A172 (cell line): ENCODE results near the gene RNF166. TPM values are rescaled to one million over a fixed set of nuclear protein-coding genes. Genes with fewer than 3 reads are reported as not detected.
"Not testable (repeated sequence)": the region's sequence is repeated elsewhere in the genome, so short reads cannot be mapped to it uniquely, and the experiment has no call there.

Experiments
- DNase-seq: peaks from one replicate; pipeline ENCODE4 v3.0.0-alpha.2; 2015; ENCODE audit warnings: low spot score
- total RNA-seq: library from RNA; depleted of rRNA; stranded (reverse); fragments of >200 nt; shearing (Covaris generic); gene quantifications from 2 replicates; pipeline ENCODE4 v1.2.3, GENCODE V29; 2014

The RNF166 gene
- total RNA-seq, 1 experiment from 2014 or later = 51.2 TPM

- no peak for DNase-seq
Observed at GRCh38 chr16:88673716-88674379, 32.4 kb downstream of the RNF166 start.

DNA sequence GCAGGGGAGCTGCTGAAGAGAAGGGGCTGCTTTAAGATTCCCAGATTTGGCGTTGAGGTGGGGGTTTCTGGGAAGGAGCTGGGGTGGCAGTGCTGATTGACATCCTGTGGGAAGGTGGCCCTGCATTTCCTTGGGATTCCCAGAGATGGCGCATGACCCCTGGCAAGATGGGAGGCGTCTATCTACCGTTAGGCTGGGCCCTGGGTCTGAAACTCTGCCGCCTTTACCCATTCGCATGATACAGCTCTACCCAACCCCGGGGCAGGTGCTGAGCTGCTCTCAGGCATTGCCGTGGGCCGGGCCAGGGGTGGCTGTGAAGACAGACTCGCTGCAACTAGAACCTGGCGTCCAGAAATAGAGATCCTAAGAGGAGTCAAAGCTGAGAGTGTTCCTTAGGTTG, 33.4 kb downstream of the RNF166 start:
- no peak for DNase-seq

DNA sequence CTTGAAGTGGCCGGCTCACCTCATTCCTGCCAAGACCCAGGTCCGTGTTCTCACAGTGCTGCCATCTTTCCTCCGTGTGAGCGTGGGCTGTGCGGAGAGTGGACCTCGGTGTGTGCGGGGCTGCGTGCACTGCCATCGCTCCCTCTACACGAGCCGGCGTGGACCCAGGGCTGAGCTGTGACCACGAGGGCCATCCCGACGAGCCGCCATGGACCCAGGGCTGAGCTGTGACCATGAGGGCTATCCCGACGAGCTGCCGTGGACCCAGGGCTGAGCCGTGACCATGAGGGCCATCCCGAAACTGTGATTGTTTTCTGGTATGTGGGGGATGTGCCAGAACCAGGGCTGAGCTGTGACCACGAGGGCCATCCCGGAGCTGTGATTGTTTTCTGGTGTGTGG, 34.4 kb downstream of the RNF166 start:
- DNase-seq = no peak

DNA sequence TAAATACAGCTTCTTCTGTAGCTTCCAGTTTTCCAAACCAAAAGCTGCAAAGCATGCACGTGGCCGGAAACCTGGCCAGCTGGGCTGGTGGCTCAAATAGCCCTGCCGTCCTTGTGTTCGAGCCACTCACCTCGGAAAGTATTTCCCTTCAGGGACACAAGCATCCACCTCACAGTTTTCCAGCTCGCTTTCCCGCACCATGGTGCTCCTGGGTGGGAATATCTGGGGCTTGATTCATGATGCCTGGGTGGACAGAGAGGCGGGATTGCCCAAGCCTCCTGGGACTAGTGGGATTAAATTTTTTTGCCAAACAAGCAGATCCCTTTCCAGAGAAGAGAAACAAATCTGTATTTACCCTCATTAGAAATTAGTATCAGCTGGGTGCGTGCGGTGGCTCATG, 36.2 kb downstream of the RNF166 start:
- DNase-seq = no peak

DNA sequence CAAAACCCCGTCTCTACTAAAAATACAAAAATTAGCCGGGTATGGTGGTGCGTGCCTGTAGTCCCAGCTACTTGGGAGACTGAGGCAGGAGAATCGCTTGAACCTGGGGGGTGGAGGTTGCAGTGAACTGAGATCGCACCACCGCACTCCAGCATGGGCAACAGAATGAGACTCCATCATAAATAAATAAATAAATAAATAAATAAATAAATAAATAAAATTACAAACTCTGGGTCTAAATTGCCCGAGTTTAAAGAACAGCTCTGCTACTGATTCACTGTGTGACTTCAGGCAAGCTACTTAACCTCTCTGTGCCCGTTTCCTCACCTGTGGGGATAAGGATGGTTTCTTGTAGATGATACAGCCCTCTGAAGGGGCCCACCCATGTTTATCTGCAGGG, 36.7 kb downstream of the RNF166 start:
- not testable (repeated sequence) for DNase-seq

DNA sequence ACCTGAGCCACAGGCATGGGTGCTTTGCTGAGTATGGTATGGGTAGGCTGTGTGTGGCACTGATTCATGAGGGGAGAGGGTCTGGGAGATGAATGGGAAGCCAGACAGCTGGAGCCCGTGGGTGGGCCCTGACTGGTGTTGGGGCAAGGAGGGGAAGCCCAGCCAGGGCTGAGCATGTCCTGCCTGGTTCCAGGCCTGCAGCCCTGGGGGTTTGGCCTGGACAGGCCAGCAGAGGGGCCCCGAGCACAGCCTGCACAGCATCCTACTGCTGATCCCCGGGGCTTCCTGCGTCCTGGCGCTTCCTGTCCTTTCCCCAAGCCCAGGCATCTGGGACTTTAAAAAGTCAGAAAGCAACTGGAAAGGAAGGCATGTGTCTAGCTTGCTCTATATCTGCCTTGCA, 38.7 kb downstream of the RNF166 start:
- DNase-seq = no peak

- DNase-seq = no peak
Observed at GRCh38 chr16:88665570-88665969, 40.6 kb downstream of the RNF166 start.

GRCh38 chr16:88665148-88665547, 41.1 kb downstream of the RNF166 start:
- no peak for DNase-seq

DNA sequence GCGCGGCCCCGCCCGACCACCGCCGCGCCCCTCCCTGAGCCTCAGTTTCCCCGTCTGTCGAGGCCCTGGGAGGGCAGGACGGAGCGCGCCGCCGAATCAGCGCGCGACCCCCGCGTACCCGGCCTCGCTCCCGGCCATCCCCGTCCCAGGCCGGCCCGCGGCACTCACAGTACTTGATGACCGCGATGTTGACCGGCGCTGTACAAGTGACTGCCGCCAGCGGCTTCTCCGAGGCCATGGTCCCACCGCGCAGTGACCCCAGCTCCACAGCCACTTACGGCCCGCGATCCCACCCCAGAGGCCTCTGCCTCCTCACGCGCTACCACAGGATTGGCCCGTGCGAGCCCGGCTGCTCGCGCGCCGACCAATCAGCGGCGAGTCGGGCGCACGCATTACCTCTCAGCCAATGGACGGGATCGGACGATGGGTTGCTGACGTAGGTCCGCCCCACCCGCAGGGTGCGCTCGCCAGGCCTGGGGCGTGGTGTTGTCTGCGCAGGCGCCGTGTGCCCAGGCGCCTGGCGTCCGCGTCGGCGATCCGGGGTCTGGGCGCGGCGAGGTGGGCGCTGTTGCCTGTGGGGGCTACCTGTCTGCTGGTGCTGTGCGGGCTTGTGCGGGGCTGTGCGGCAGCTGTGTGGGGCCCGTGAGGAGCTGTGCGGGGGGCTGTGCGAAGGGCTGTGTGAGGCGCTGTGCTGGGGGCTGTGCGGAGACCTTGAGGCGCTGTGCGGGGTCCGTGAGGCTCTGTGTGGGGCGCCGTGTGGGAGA, 43.2 kb downstream of the RNF166 start, which contains the start of gene MVD:
Gene MVD (minus strand): TSS at position 249 of the 764 bp plus-strand sequence. CDS start 11 bp downstream, at position 238.
- DNase-seq = peak; percentile 94

DNA sequence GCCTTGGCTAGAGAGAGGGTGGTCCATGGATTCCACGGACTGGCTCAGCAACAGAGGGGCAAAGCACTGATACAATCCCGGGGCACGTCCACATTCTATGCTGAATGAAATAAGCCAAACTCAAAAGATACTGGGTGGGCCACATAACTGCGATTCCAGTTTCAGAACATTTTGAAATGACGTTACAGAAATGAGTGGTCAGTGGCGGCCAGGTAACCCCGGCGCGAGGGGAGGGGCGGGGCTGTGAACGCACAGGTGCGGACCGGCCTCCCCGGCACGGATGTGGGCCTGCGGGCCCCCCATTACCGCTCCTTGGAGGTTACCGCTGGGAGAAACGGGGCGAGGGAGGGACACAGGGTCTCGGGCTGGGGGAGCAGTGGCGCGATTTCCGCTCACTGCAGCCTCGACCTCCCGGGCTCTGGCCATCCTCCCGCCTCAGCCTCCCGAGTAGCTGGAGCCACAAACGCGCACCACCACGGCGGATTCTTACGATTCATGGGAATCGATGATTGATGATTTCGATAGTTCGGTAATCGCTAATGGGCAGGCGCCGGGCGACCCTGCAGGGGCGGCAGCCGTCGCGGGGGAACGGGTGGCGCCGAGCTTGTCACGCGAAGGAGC, 43.9 kb downstream of the RNF166 start:
- no peak for DNase-seq

DNA sequence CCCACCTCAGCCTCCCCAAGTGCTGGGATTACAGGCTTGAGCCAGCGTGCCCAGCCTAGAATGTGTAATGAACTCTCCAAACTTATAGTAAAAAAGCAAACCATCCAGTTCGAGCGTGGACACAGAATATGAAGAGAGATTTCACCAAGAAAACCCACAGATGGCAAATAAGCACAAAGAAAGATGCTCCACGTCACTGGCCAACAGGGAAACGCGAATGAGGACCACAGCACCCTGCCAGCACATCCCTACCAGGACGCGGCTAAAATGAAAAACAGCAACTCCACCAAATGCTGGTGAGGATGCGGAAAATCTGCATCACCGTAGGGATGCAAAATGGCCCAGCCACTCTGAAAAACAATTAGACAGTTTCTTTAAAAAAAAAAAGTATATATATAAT, 44.7 kb downstream of the RNF166 start:
- DNase-seq = no peak

- DNase-seq = no peak
Observed at GRCh38 chr16:88659160-88659559, 47.0 kb downstream of the RNF166 start.

DNA sequence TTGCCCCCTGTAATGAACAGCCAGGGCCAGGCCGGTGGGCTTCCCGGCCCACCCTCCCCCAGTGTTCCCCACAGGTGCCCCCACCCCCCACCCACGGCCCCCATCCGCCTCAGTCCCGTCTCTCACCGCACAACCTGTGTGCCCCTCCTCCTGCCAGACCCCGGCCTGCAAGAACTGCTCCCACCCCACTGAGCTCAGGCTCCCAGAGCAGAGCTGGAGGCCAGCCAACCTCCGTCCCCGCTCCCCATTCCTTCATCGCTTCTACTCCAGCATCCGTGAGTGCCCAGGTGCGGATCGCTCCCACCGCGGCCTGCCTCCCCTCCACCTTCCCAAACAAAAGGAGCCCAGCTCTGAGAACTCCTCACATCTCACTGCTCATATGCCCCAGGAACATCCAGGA, 47.5 kb downstream of the RNF166 start:
- DNase-seq = no peak

- DNase-seq = no peak
Observed at GRCh38 chr16:88657371-88657770, 48.8 kb downstream of the RNF166 start.

GRCh38 chr16:88656291-88656980, 49.8 kb downstream of the RNF166 start:
- peak; percentile 75 for DNase-seq

DNA sequence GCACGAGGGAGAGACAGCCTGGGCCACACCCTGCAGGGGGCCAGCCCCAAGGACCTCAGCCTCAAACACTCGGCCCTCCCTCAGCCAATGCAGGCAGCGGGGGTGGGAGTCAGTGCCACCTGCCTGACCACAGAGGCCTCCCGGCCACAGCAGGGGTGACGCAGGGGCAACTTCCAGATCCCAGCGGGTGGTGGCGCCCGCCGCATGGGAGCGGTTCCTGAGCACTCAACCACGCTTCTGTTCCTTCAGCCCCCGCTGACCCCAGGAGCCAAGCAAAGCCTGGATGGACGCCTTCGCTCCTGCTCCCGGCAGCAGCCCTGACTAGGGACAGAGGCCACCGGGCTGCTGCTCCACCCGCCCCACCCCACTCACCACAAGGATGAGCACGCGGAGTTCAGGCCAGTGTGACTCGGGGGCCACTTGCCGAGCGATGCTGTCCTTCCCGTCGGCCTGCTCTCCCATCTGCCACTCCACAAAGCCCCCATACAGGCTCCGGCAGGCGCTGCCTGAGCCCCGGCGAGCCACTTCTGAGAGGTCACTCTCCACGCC, 50.4 kb downstream of the RNF166 start:
- DNase-seq = peak; percentile 82

DNA sequence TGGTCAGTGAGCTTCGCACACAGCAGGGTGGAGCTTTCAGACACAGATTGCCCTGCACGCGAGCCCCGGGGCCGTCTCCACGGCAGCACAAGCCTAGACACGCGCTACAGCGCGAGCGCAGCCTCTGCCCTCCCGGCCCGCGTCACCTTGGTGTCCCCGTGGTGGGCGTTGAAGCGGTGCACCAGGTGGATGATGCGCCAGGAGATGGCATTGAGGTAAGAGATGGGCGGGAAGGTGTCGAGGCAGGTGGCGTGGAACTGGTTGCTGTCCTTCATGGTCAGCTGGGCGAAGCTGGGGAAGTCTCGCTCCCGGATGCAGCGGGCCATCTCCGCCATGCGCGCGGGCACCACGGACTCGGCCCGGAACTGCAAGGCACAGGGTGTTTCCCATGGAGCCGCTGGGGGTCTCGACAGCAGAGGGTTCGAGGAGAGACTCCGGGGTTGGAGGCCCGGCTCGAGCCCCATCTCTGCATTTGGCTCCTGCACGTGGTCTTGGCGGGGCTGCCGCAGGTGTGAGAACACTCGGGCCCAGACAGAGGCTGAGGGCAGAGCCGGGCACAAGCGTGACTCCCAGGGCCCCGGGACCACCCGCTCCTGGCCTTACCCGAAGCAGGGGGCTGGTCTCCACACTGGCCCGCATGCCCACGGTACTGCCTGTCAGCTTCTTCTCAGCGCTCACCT, 51.0 kb downstream of the RNF166 start:
- DNase-seq = no peak

GRCh38 chr16:88654363-88655052, 51.7 kb downstream of the RNF166 start:
- no peak for DNase-seq

DNA sequence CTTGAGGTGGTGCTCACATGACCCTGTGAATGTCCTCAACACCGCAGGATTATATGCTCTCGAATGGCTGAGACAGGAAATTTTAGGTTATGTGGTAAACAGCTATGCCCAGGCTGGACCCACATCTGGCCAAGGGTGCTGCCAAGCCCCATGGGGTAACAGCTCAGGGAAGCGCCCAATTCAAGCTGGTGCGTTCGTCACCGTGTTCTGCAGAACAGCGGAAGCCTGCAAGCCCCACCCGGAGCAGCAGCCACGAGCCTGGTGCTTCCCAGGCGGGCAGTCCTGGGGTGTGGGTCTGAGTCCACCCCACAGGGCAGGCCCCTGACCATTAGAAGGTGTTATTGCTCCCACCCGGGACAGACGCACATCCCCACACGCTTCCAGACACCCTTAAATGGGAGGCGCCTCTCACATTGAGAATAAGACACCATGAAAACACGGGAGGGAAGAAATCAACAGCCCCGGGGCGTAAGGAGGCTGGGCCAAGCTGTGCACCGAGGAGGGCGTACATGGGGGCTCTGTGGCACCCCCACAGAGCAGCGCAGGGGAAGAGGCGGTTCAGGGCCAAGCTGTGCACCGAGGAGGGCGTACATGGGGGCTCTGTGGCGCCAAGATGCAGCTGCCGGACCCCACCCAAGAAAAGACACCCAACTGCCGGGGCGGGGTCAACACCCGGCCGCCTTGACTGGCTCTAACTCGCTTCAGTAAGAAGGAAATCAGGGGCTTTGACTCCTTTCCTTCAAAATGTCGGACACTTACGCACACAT, 52.4 kb downstream of the RNF166 start:
- DNase-seq = no peak

- no peak for DNase-seq
Observed at GRCh38 chr16:88653101-88653500, 53.1 kb downstream of the RNF166 start.
